ENCODE results near the gene SLC29A2. TPM values are rescaled to one million over a fixed set of nuclear protein-coding genes. Genes with fewer than 3 reads are reported as not detected.

Gene SLC29A2
- total RNA-seq, 1 donor from 2014 or later: 5.7 TPM

DNA sequence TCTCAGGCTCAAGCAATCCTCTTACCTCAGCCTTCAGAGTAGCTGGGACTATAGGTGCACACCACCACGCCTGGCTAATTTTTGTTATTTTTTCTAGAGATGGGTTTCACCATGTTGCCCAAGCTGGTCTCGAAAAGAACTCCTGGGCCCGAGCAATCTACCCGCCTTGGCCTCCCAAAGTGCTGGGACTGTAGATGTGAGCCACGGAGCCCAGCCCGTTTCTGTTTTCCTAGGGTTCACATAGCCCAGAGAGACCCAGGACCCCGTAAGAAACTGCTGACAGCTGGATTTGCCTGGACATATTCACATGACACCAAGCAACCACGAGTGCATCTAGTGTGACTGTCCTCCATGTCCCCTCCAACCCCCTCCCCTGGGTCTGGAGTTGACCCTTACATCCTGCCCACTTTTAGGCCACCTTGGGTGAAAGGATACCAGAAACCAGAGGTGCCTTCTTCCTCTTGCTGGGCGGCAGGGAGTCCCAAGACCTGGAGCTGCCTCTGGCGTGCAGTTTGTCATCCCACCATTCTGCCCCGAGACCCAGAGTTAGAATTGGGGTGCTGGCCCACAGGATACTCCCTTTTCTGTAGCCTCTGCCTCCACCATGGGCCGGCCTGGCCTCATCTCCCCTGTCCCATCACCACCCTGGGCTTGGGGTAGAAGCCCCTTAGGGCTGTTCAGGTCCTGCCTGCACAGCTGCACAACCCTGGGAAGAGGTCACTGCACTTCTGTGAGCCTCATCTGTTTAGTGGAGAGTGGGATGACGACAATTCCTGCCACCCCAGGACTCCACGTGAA is 31.7 kb downstream of the SLC29A2 start:
- Mint-ChIP-seq H3K4me3 (ENCODE audit: unreplicated experiment) (no peak overlapping the region), H3K27ac (ENCODE audit: unreplicated experiment) (no peak overlapping the region), H3K4me1 (ENCODE audit: unreplicated experiment) (peaks cover 18% of the 10 kb centered on the region), H3K27me3 (ENCODE audit: unreplicated experiment) (peaks cover 17% of the 10 kb centered on the region), H3K36me3 (ENCODE audit: low read depth, unreplicated experiment) (peaks cover 21% of the 10 kb centered on the region), H3K9me3 (ENCODE audit: unreplicated experiment) (no peaks in the 10 kb centered on the region)
- no peak for TF ChIP-seq CTCF (IDR thresholded peaks at IDR 0.05; ENCODE audit: unreplicated experiment)
- DNase-seq (ENCODE audit: low spot score): no peak

DNA sequence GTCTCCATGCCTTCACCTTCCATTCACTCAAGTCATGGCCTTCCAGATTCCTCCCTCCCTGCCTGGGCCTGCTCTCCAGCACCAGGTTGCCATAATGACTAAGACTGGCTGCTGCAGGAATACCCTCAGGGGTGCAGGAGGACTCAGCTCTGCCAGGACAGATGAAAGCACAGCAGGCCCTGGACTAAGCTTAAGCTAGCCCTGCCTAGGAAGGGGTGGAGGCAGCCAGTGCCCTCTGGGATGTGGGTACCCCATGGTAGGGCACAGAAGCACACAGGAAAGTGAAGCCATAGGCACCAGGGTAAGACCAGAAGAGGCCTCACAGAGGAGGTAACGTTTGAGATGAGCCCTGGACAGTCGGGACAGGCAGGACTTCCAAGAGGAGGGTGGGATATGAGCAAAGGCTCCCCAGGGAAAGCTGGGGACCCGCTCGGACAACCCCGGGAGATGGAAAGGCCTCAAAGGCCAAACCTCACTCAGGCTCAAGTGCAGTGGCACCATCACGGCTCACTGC is 32.3 kb downstream of the SLC29A2 start:
- peaks cover 11% of the 10 kb centered on the region for H3K4me1 Mint-ChIP-seq (ENCODE audit: unreplicated experiment)
- H3K27me3 Mint-ChIP-seq (ENCODE audit: unreplicated experiment): peaks cover 17% of the 10 kb centered on the region
- H3K36me3 Mint-ChIP-seq (ENCODE audit: low read depth, unreplicated experiment): peaks cover 21% of the 10 kb centered on the region
- no peak overlapping the region for H3K27ac Mint-ChIP-seq (ENCODE audit: unreplicated experiment)
- H3K4me3 Mint-ChIP-seq (ENCODE audit: unreplicated experiment): peak overlapping the region; percentile 62
- no peak for DNase-seq (ENCODE audit: low spot score)
- TF ChIP-seq CTCF (IDR thresholded peaks at IDR 0.05; ENCODE audit: unreplicated experiment): no peak
- H3K9me3 Mint-ChIP-seq (ENCODE audit: unreplicated experiment): no peaks in the 10 kb centered on the region

DNA sequence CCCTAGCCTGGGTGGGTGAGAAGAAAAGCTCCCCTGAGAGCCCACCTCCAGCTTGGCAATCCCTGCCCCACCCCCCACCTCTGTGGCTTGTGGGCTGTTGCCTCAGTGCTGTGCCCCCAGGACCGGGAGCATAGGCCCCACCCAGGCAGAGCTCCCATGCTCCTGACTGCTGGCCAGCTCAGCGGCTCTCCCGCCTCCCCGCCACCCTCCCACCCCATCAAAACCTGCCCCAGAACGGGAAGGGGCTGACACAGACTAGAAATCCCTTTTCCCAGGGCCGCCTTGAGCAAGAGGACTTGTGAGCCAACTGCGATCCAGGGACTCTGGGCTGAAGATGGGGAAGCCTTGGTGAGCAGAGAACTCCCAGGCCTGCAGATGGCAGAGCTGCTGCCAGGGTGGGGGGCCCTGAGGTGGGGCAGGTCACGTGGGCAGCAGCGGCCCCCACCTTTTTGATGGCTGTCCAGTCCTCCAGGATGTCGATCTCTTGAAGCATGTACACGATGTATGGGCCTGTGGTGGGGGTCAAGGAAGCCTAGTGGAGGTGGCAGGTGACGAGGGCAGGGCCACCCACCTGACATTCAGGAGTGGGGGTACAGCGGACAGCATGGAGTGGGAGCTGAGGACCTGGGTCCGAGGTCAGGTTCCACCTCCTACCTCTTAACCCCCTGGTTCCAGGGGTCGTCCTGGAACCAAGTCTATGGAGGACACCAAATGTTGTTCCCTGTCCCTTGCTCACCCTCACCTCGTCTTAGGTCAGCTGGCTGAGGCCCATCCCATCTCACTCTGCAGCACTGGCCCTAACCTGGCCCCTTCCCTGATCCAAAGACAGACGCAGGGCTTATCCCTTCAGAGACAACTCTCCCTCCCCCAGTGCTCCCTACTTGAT is 33.0 kb downstream of the SLC29A2 start:
- H3K4me1 Mint-ChIP-seq (ENCODE audit: unreplicated experiment): peaks cover 7% of the 10 kb centered on the region
- no peak for DNase-seq (ENCODE audit: low spot score)
- H3K27ac Mint-ChIP-seq (ENCODE audit: unreplicated experiment): no peak overlapping the region
- peaks cover 21% of the 10 kb centered on the region for H3K36me3 Mint-ChIP-seq (ENCODE audit: low read depth, unreplicated experiment)
- no peaks in the 10 kb centered on the region for H3K9me3 Mint-ChIP-seq (ENCODE audit: unreplicated experiment)
- peaks cover 15% of the 10 kb centered on the region for H3K27me3 Mint-ChIP-seq (ENCODE audit: unreplicated experiment)
- no peak for TF ChIP-seq CTCF (IDR thresholded peaks at IDR 0.05; ENCODE audit: unreplicated experiment)
- peak overlapping the region; percentile 62 for H3K4me3 Mint-ChIP-seq (ENCODE audit: unreplicated experiment)

DNA sequence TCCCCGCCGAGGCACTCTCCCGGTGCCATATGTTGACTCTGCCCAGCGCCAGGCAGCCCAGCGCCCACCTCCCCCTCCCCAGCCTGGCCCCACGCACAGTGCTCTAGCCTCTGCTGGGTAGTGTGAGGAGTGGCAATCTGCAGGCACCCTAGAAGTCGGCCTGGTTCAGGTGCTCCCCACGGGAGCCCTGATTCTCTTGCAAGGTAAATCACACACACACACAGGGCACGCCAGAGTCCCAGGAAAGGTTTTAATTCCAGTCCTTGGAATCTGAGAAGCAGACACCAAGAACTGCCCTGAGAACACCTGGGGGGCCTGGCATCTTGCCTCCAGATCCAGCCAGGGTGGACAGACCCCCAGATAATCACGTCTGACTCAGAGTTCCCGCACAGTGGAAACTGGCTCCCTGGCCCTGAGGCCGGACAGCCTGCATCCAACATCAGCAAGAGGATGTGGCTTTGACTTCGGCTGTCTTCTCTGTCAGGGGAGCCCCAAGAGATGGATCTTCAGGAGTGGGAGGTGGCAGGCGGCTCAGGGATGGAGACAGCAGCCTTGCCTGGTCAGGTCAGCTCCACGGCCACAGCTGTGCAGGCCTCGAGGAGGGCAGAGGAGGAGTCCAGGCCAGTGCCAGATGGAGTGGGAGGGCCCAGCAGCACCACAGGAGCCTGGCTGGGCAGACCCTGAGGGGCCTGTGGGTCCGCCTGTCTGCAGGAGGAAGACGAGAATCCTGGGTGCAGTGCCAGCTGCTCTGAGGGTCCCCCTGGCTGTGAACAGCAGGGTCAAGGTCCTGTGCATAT is 34.3 kb downstream of the SLC29A2 start:
- Mint-ChIP-seq H3K9me3 (ENCODE audit: unreplicated experiment) (no peaks in the 10 kb centered on the region), H3K36me3 (ENCODE audit: low read depth, unreplicated experiment) (peaks cover 15% of the 10 kb centered on the region), H3K4me1 (ENCODE audit: unreplicated experiment) (peaks cover 7% of the 10 kb centered on the region), H3K27me3 (ENCODE audit: unreplicated experiment) (peaks cover 16% of the 10 kb centered on the region), H3K27ac (ENCODE audit: unreplicated experiment) (peak overlapping the region; percentile 74), H3K4me3 (ENCODE audit: unreplicated experiment) (no peak overlapping the region)
- no peak for TF ChIP-seq CTCF (IDR thresholded peaks at IDR 0.05; ENCODE audit: unreplicated experiment)
- no peak for DNase-seq (ENCODE audit: low spot score)
